Body of pancreas (tissue), 4 donors: Measurements from ENCODE around the gene NEDD4L. TPM values are rescaled to one million over a fixed set of nuclear protein-coding genes. Genes with fewer than 3 reads are reported as not detected.

Source experiments
- ATAC-seq: fragments of 150-250 bp; one replicate; pipeline ENCODE4 v1.9.1; 2016
- DNase-seq, 4 donors: peaks; one replicate each; pipeline ENCODE4 v3.0.0-alpha.2; 2019
- H3K27ac ChIP-seq, 4 donors: fragments of 200-600 bp; sonication (generic); 1 replicate in 3 of 4; 2 replicates in 1 of 4; pipeline versions ENCODE4 v1.5.1 to v1.6.1; 2016 to 2019; ENCODE audit warnings: mild to moderate bottlenecking in 1 of 4, mixed read lengths in 1 of 4, moderate library complexity in 1 of 4
- H3K27me3 ChIP-seq, 2 donors: fragments of 200-600 bp; sonication (generic); one replicate each; pipeline ENCODE4 v1.6.0; 2016; ENCODE audit warnings: mild to moderate bottlenecking in 1 of 2
- H3K36me3 ChIP-seq, 2 donors: fragments of 200-600 bp; sonication (generic); replicated peaks in 1 of 2; 2 replicates each; pipeline ENCODE4 v1.5.1; 2016; ENCODE audit warnings: low read depth in 2 of 2; ENCODE audit not compliant: insufficient read depth in 1 of 2
- H3K4me1 ChIP-seq: fragments of 200-600 bp; sonication (generic); one replicate; pipeline ENCODE4 v1.6.0; 2016
- H3K4me3 ChIP-seq, 2 donors: fragments of 200-600 bp; sonication (generic); 1 replicate in 1 of 2; 2 replicates in 1 of 2; pipeline ENCODE4 v1.5.1; 2016 to 2019
- H3K9me3 ChIP-seq, 3 donors: fragments of 200-600 bp; sonication (generic); 1 replicate in 2 of 3; 2 replicates in 1 of 3; pipeline ENCODE4 v1.5.1; 2016
- POLR2A ChIP-seq, 3 donors: fragments of 450-650 bp; IDR thresholded peaks; one replicate each; pipeline ENCODE4 v1.6.1; 2016; ENCODE audit warnings: antibody characterized with exemption in 3 of 3, mild to moderate bottlenecking in 2 of 3
- WGBS, 2 donors: methylation state at CpG; one replicate each; pipeline ENCODE4 v1.1.5; 2017; 5-methylcytosine and 5-hydroxymethylcytosine counted together
- intact Hi-C: fragments of 100-400 bp; cut with DNase I; formaldehyde crosslinking; loops from one replicate; pipeline ENCODE4 v1.15.1; 2023
- total RNA-seq, 2 donors: library from RNA; depleted of rRNA; stranded (reverse); fragments of >200 nt; gene quantifications; one replicate each; pipeline ENCODE4 v1.1.0, GENCODE V29; 2016
- TF ChIP-seq, protein P1 (sequence below), 7 experiments: fragments of 450-650 bp in 4 of 7; fragments of 200-600 bp in 3 of 7; sonication (generic) in 3 of 7; IDR thresholded peaks; one replicate each; pipeline ENCODE4 v1.5.1; 2016 to 2019; ENCODE audit warnings: antibody characterized with exemption in 7 of 7

The NEDD4L gene
- total RNA-seq, 2 donors from 2014 or later: 105 to 108 TPM

DNA sequence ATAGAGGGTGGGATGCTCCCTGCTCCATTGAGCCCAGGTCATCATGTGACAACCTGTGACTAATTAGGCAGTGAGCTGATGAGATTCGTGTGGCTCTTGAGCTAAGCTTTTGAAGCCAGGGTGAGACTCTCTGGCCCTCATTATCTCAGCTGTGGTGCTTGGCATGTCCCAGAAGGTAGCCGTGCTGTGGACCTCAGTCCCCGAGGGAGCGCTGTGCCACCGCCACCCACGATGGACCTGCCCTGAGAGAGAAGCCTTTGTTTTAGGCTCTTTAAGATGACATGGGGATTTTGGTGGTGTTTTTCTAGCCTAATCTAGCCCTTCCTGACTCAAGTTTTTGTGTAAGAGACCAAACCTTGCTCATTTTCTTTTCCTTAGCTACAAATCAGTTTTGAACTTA lies 66.4 kb downstream of the NEDD4L start:
- intact Hi-C loops: no loop called here
- no peak for TF ChIP-seq POLR2A (IDR thresholded peaks at IDR 0.05)
- TF ChIP-seq, protein P1, sequence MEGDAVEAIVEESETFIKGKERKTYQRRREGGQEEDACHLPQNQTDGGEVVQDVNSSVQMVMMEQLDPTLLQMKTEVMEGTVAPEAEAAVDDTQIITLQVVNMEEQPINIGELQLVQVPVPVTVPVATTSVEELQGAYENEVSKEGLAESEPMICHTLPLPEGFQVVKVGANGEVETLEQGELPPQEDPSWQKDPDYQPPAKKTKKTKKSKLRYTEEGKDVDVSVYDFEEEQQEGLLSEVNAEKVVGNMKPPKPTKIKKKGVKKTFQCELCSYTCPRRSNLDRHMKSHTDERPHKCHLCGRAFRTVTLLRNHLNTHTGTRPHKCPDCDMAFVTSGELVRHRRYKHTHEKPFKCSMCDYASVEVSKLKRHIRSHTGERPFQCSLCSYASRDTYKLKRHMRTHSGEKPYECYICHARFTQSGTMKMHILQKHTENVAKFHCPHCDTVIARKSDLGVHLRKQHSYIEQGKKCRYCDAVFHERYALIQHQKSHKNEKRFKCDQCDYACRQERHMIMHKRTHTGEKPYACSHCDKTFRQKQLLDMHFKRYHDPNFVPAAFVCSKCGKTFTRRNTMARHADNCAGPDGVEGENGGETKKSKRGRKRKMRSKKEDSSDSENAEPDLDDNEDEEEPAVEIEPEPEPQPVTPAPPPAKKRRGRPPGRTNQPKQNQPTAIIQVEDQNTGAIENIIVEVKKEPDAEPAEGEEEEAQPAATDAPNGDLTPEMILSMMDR (IDR thresholded peaks at IDR 0.05): no peak
- H3K4me1 ChIP-seq: peaks cover 18% of the 10 kb centered on the region
- H3K36me3 ChIP-seq: no peaks in the 10 kb centered on the region
- DNase-seq (no peak), ATAC-seq (no peak)
- H3K9me3 ChIP-seq: no peaks in the 10 kb centered on the region
- WGBS, 2 donors: 66 to 86% methylated on average over 5 to 6 of the region's 6 CpGs
- no peak overlapping the region for H3K4me3 ChIP-seq
- H3K27me3 ChIP-seq: no peaks in the 10 kb centered on the region
- H3K27ac ChIP-seq: no peak overlapping the region

DNA sequence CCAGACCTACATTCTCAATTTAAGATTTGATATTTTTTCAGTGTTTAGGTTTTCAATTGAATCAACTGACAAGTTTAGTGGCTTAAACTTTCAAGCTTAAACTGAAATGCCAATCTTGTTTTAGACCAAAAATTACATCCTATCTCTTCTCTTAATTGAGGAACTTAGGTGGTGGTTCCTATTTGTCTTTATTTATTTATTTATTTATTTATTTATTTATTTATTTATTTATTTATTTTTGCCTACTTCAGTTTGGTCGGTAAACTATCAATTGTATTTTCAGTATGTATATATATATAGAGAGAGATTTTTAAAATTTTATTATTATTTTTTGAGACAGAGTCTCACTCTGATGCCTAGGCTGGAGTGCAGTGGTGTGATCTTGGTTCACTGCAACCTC lies 68.1 kb downstream of the NEDD4L start:
- ATAC-seq: no peak
- WGBS, 2 donors: 92 to 95% methylated on average over 1 of the region's 1 CpG
- no peak overlapping the region for H3K4me3 ChIP-seq
- no peak for DNase-seq
- peaks cover 21% of the 10 kb centered on the region for H3K4me1 ChIP-seq
- H3K36me3 ChIP-seq: no peaks in the 10 kb centered on the region
- H3K27ac ChIP-seq: no peak overlapping the region
- no peaks in the 10 kb centered on the region for H3K27me3 ChIP-seq
- intact Hi-C loops: no loop called here
- H3K9me3 ChIP-seq: no peaks in the 10 kb centered on the region
- no peak for TF ChIP-seq POLR2A (IDR thresholded peaks at IDR 0.05)
- TF ChIP-seq, protein P1 (IDR thresholded peaks at IDR 0.05): no peak

DNA sequence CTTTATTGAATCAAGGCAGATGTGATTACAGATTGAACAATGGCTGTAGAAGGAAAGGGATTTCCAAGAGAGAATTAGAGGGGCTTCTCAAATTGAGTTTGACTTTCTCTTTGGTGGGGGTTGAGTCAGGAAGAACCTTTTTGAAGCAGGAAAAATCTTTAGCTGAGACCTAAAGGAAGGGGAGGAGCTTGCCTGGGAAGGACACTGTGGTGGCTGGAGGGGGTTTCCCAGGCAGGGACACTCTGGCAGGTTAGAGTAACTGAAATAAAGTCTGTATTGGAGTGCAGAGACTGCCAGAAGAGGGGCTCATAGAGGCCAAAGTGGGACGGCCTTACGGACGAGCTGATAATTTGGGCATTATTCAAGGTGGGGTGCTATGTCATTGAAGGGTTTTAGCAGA lies 69.3 kb downstream of the NEDD4L start:
- peaks cover 33% of the 10 kb centered on the region for H3K4me1 ChIP-seq
- H3K27ac ChIP-seq: no peak overlapping the region
- no peak for ATAC-seq
- H3K27me3 ChIP-seq: no peaks in the 10 kb centered on the region
- no peaks in the 10 kb centered on the region for H3K36me3 ChIP-seq
- intact Hi-C loops: no loop called here
- H3K9me3 ChIP-seq: no peaks in the 10 kb centered on the region
- WGBS, 2 donors: 91 to 92% methylated on average over 3 of the region's 3 CpGs
- no peak for DNase-seq
- TF ChIP-seq POLR2A (IDR thresholded peaks at IDR 0.05): no peak
- TF ChIP-seq, protein P1 (IDR thresholded peaks at IDR 0.05): no peak
- no peak overlapping the region for H3K4me3 ChIP-seq

DNA sequence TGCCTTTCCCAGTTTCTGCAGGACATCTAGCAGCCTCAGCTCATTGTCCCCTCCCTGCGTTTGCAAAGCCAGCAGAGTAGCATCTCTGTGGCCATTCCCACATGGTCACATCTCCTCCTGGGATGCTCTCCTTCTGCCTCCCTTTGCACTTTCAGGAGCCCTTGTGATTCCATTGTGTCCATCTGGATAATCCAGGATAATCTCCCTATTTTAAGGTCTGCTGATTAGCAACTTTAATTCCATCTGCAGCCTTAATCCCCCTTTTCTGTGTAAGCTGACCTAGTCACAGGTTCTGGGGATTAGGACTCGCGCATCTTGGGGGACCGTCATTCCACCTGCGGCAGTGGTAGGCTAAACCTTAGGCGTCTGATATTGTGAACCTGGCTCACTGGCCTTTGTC lies 70.7 kb downstream of the NEDD4L start:
- Histone ChIP-seq H3K4me1 (peaks cover 47% of the 10 kb centered on the region), H3K27me3 (no peaks in the 10 kb centered on the region), H3K4me3 (no peak overlapping the region), H3K36me3 (no peaks in the 10 kb centered on the region), H3K9me3 (no peaks in the 10 kb centered on the region), H3K27ac (no peak overlapping the region)
- DNase-seq: no peak
- 89 to 94% methylated on average over 6 of the region's 6 CpGs for WGBS, 2 donors
- intact Hi-C loops: no loop called here
- ATAC-seq: no peak
- TF ChIP-seq, protein P1 (IDR thresholded peaks at IDR 0.05): no peak
- no peak for TF ChIP-seq POLR2A (IDR thresholded peaks at IDR 0.05)

DNA sequence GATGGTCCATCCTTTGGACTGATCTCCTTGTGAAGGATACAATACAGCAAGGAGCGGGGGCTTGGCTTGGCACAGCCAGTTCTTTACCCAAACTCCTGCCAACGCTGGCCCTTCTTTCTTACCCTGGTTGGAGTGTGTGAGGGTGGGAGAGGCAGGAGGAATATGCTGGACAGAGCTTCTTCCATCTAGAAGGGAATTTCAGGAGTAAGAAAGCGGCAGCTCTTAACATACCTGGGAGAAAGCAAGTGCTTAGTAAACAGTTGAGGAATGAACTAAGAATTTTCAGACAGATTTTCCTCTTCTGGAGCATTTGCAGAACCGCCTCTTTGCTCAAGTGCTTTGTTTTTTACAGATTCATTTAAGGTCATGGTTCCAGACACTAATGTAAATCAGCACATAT lies 72.8 kb downstream of the NEDD4L start:
- DNase-seq (no peak), ATAC-seq (no peak)
- H3K4me3 ChIP-seq: no peak overlapping the region
- intact Hi-C loops: no loop called here
- H3K36me3 ChIP-seq: no peaks in the 10 kb centered on the region
- TF ChIP-seq, protein P1 (IDR thresholded peaks at IDR 0.05): no peak
- TF ChIP-seq POLR2A (IDR thresholded peaks at IDR 0.05): no peak
- 76 to 96% methylated on average over 4 of the region's 4 CpGs for WGBS, 2 donors
- no peaks in the 10 kb centered on the region for H3K27me3 ChIP-seq
- peaks cover 54% of the 10 kb centered on the region for H3K4me1 ChIP-seq
- peak overlapping the region; percentile 39 to 92 (median 84) for H3K27ac ChIP-seq
- H3K9me3 ChIP-seq: no peaks in the 10 kb centered on the region
